ENCODE measurements around the gene OR2F1.
"Not testable (repeated sequence)": the region's sequence is repeated elsewhere in the genome, so short reads cannot be mapped to it uniquely, and the experiment has no call there.

OR2F1 gene

DNA sequence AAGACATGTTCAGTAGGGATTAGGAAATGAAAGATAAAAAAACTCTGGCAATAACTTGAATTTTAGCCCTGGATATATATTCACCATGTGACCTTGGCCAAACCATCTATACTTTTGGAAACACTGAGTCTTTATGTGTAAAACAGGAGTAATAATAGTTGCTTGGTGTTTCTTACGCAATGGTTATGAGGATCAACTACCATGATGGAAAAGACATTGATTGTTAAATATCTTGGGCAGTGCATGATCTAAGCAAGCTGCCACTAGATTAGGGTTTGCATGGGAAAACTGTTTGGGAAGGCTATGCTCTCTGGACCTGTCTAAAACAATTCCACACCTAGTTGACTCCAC is 52.0 kb downstream of the OR2F1 start:
- Mint-ChIP-seq H3K27me3 (peaks cover 1% of the 10 kb centered on the region), H3K36me3 (ENCODE audit: low read depth) (no peaks in the 10 kb centered on the region), H3K27ac (no peak overlapping the region), H3K4me3 (no peak overlapping the region), H3K4me1 (ENCODE audit: low read depth) (peaks cover 5% of the 10 kb centered on the region), H3K9me3 (peaks cover 40% of the 10 kb centered on the region)
- intact Hi-C loops (cut with micrococcal nuclease), result no loop called here

DNA sequence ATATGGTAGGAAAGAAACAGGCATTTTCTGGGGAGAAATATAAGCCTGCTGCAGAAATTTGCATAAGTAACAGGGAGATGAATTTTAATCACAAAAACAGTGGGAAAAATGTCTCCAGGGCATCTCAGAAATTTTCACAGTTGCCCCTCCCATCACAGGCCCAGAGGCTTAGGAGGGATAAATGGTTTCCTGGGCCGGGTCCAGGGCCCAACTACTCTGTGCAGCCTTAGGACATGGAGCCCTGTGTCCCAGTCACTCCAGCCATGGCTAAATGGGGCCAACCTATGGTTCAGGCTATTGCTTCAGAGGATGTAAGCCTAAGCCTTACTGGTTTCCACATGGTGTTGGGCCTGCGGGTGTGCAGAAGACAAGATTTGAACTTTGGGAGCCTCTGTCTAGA is 54.7 kb downstream of the OR2F1 start:
- no peak overlapping the region for H3K27ac Mint-ChIP-seq
- H3K36me3 Mint-ChIP-seq (ENCODE audit: low read depth), result no peaks in the 10 kb centered on the region
- peaks cover 40% of the 10 kb centered on the region for H3K9me3 Mint-ChIP-seq
- H3K4me1 Mint-ChIP-seq (ENCODE audit: low read depth), result peaks cover 5% of the 10 kb centered on the region
- H3K27me3 Mint-ChIP-seq, result no peaks in the 10 kb centered on the region
- no peak overlapping the region for H3K4me3 Mint-ChIP-seq
- intact Hi-C loops (cut with micrococcal nuclease), result no loop called here

DNA sequence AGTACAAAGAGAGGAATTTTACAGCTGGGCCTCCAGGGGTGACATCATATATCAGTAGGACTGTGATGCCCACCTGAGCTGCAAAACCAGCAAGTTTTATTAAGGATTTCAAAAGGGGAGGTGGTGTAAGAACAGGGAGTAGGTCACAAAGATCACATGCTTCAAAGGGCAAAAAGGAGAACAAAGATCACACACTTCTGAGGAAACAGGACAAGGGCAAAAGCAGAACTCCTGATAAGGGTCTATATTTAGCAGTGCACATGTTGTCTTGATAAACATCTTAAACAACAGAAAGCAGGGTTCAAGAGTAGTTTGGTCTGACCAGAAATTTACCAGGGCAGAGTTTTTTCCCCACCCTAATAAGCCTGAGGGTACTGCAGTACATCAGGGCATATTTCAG is 55.4 kb downstream of the OR2F1 start:
- H3K27me3 Mint-ChIP-seq; H3K4me3 Mint-ChIP-seq; H3K36me3 Mint-ChIP-seq (ENCODE audit: low read depth); H3K4me1 Mint-ChIP-seq (ENCODE audit: low read depth); intact Hi-C loops (cut with micrococcal nuclease); H3K27ac Mint-ChIP-seq: not testable (repeated sequence)
- H3K9me3 Mint-ChIP-seq, result peaks cover 40% of the 10 kb centered on the region

DNA sequence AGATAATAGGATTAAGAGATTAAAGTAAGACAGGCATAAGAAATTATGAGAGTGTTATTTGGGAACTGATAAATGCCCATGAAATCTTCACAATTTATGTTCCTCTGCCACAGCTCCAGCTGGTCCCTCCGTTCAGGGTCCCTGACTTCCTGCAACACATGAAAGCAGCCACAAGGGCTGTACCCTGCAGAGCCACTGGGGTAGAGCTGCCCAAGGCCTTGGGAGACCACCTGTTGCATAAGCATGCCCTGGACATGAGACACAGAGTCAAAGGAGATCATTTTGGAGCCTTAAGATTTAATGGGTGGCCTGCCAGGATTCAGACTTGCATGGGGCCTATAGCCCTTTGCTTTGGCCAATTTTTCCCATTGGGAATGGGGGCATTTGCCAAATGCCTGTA is 56.2 kb downstream of the OR2F1 start:
- H3K27me3 Mint-ChIP-seq; H3K27ac Mint-ChIP-seq; H3K4me3 Mint-ChIP-seq; H3K36me3 Mint-ChIP-seq (ENCODE audit: low read depth); intact Hi-C loops (cut with micrococcal nuclease); H3K4me1 Mint-ChIP-seq (ENCODE audit: low read depth): not testable (repeated sequence)
- peaks cover 40% of the 10 kb centered on the region for H3K9me3 Mint-ChIP-seq

DNA sequence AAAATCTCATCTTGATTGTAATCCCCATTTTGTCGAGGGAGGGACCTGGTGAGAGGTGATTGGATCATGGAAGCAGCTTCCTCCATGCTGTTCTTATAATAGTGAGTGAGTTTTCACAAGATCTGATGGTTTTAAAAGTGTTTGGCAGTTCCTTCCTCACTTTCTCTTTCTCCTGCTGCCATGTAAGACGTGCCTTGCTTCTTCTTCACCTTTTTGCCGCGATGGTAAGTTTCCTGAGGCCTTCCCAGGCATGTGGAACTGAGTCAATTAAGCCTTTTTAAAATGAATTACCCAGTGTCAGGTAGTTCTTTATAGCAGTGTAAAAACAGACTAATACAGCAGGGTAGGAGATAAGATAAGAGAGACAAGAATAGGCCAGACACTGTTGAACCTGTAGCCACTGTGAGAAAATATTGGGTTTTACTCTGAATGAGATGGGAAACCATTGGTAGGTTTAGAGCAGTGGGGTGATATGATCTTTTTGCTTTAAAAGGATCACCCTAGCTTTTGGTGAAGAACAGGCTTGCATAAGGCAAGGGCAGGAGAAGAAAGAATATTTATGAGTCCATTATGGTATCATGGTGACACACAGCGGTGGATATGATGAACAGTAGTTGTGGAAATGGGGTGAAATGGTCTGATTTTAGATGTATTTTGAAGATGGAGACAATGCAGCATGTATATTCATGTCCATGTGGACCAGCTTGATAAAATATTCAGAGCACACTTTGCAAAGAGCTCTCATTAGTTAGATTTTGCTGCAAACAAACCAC is 57.0 kb downstream of the OR2F1 start:
- Mint-ChIP-seq H3K4me1 (ENCODE audit: low read depth) (peaks cover 5% of the 10 kb centered on the region), H3K27me3 (no peaks in the 10 kb centered on the region), H3K4me3 (no peak overlapping the region), H3K27ac (no peak overlapping the region), H3K9me3 (peaks cover 40% of the 10 kb centered on the region), H3K36me3 (ENCODE audit: low read depth) (no peaks in the 10 kb centered on the region)
- intact Hi-C loops (cut with micrococcal nuclease), result no loop called here

All from dendritic cell treated with granulocyte-macrophage colony-stimulating factor and Interleukin-4, amounts not matched to agents 40 ng/mL and 50 ng/mL, for 4 days (primary cell).